Epithelial cell of esophagus (primary cell): Measurements from ENCODE around the gene ZNF697.
A peak's percentile ranks its signal among the peaks of the same experiment; 100 is the strongest.
"Not testable (repeated sequence)": the region's sequence is repeated elsewhere in the genome, so short reads cannot be mapped to it uniquely, and the experiment has no call there.

Experiments used
- DNase-seq: peaks from one replicate; pipeline ENCODE4 v3.0.0; 2010; ENCODE audit warnings: low read depth
- H3K4me3 ChIP-seq: 2 replicates; pipeline ENCODE4 v1.5.1; 2011; ENCODE audit warnings: mild to moderate bottlenecking, low read length, control low read depth
- CTCF ChIP-seq: IDR thresholded peaks from 2 replicates; pipeline ENCODE4 v1.5.1; 2011; ENCODE audit warnings: low read depth, mild to moderate bottlenecking, low read length, control low read depth, inconsistent platforms; ENCODE audit not compliant: insufficient read depth; ENCODE audit errors: missing control alignments

ZNF697 gene

GRCh38 chr1:119613769-119614720 is 34.0 kb downstream of the ZNF697 start:
- peak; percentile 79 for TF ChIP-seq CTCF
- no peak overlapping the region for H3K4me3 ChIP-seq
- peak; percentile 89 for DNase-seq

DNA sequence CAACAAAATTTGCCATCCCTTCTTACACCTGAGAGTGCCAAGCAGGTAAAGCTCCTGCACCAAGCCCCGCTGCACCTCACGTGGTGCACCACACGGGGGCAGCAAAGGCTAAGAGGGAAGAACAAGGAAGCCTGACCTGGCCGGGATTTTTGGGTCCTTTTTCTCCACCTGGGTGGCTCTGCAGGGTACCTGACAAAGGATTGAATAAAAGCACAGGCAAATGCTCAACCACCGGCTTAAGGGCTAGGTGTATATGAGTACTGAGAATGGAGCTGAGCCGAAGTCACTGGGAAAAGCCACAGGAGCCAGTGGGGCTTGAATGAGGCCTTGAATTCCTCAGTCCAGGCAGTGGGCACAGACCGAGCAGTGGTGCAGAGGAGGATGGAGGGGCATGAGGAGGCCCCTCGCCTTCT is 36.4 kb downstream of the ZNF697 start:
- no peak overlapping the region for H3K4me3 ChIP-seq
- peak; percentile 97 for TF ChIP-seq CTCF
- peak; percentile 80 for DNase-seq

- not testable (repeated sequence) for DNase-seq, H3K4me3 ChIP-seq
Measured at GRCh38 chr1:119608816-119609215, 39.2 kb downstream of the ZNF697 start.

DNA sequence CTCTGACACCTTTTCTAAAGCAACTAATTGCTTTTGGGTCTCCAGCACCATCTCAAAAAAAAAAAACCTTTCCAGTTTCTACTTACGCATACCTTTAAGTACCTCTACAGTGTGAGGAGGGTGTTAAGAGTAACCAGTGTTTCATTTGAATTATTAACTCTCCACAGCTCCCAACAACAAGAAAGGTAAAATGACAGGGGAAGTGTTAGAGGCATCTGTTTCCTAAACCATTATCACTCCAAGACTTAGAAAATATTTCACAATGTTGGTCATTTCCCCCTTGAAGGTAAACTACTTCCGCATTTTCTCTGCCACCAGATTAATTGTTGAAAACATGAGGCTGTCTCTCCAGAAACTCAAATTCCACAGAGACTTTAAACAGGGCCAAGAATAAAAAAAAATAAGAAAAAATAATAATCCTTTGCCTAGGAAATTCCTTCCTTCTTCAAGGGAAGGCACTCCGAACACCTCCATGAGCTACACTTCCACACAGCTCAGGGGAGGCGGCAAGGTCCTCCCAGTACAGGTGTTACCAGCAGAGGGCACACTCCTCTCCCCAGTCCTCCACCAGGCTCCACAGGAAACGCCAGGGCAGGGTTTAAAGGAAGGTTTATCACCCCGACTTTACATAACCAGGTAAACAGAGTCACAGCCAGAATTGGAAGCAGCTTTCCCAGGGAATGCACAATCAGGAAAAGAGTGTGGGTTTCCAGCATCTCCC is 40.8 kb downstream of the ZNF697 start:
- not testable (repeated sequence) for H3K4me3 ChIP-seq, DNase-seq

DNA sequence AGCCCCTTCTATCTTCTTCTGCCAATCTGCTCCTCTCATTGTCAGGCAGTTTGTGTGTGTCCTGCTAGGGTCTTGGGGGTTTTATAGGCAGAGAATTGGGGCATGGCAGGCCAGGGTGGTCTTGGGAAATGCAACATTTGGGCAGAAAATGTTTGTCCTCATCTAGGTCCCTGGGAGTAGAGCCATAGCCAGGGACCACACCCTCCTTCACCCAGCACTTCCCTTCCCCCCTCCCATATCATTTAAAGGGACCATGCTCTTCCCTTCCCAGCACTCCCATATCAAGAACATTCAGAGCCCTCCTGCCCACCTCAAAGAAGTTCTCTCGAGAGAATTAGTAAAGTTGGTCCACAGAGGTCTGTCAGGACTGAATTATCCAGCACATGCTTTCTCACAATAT is 41.7 kb downstream of the ZNF697 start:
- no peak for DNase-seq
- TF ChIP-seq CTCF = no peak
- H3K4me3 ChIP-seq = no peak overlapping the region

- no peak overlapping the region for H3K4me3 ChIP-seq
- TF ChIP-seq CTCF = no peak
- DNase-seq = no peak
Measured at GRCh38 chr1:119605686-119606085, 42.4 kb downstream of the ZNF697 start.

DNA sequence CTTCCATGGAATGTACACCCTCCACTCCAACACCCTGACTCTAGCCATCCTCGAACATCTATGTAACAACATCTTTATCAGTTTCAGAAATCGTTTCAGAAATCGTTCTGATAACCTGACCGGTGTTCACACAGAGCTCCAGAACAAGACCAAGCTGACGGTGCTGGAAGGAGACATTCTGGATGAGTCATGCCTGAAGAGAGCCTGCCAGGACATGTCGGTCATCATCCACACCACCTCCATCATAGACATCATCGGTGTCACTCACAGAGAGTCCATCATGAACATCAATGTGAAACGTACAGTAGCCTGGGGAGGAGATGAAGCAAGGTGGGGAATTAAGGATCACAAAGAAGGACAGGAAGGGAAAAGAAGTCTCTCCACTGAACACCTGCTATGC is 43.0 kb downstream of the ZNF697 start:
- H3K4me3 ChIP-seq = not testable (repeated sequence)
- peak; percentile 92 for DNase-seq

- no peak for TF ChIP-seq CTCF
- H3K4me3 ChIP-seq = no peak overlapping the region
- DNase-seq = peak; percentile 44
Measured at GRCh38 chr1:119603695-119604094, 44.4 kb downstream of the ZNF697 start.

- DNase-seq = not testable (repeated sequence)
Measured at GRCh38 chr1:119603241-119603640, 44.8 kb downstream of the ZNF697 start.

DNA sequence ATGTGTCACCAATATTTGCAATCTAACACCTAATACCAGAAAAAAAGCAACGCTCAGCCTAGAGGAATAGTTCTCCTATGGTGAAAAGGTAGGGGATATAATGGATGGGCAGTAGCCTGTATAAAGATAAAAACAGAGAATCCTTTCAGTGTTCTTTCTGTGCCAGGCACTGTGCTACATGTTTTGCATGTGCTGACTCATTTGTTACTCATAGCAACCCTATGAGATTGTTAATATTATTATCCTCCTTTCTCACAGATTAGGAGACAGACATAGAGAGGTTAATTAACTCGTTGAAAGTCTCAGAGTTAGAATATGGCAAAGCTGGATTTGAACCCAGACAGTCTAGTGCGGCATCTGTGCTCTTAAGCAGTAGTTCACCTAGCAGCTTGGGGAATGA is 45.3 kb downstream of the ZNF697 start:
- not testable (repeated sequence) for DNase-seq, H3K4me3 ChIP-seq

More at GRCh38 chr1:119603241-119603640, 44.8 kb downstream of the ZNF697 start:
- not testable (repeated sequence) for H3K4me3 ChIP-seq
